ENCODE results near the gene PRKAR2B.
"Not testable (repeated sequence)": the region's sequence is repeated elsewhere in the genome, so short reads cannot be mapped to it uniquely, and the experiment has no call there.

PRKAR2B gene

GRCh38 chr7:107154826-107155225 is 110.3 kb downstream of the PRKAR2B start:
- no peak for TF ChIP-seq CTCF (IDR thresholded peaks at IDR 0.05; ENCODE audit: insufficient read depth, low read depth, low read length, missing control alignments)
- DNase-seq (ENCODE audit: low read depth), result no peak
- no peak overlapping the region for H3K4me3 ChIP-seq (ENCODE audit: low read depth, low read length)

- not testable (repeated sequence) for DNase-seq (ENCODE audit: low read depth); H3K4me3 ChIP-seq (ENCODE audit: low read depth, low read length)
Measured at GRCh38 chr7:107155726-107156125, 111.2 kb downstream of the PRKAR2B start.

- TF ChIP-seq CTCF (IDR thresholded peaks at IDR 0.05; ENCODE audit: insufficient read depth, low read depth, low read length, missing control alignments), result no peak
- no peak overlapping the region for H3K4me3 ChIP-seq (ENCODE audit: low read depth, low read length)
- no peak for DNase-seq (ENCODE audit: low read depth)
Measured at GRCh38 chr7:107157091-107157490, 112.6 kb downstream of the PRKAR2B start.

- TF ChIP-seq CTCF (IDR thresholded peaks at IDR 0.05; ENCODE audit: insufficient read depth, low read depth, low read length, missing control alignments), result no peak
- no peak for DNase-seq (ENCODE audit: low read depth)
- no peak overlapping the region for H3K4me3 ChIP-seq (ENCODE audit: low read depth, low read length)
Measured at GRCh38 chr7:107158028-107158427, 113.5 kb downstream of the PRKAR2B start.

GRCh38 chr7:107160389-107160788 is 115.9 kb downstream of the PRKAR2B start:
- no peak for TF ChIP-seq CTCF (IDR thresholded peaks at IDR 0.05; ENCODE audit: insufficient read depth, low read depth, low read length, missing control alignments)
- no peak for DNase-seq (ENCODE audit: low read depth)
- no peak overlapping the region for H3K4me3 ChIP-seq (ENCODE audit: low read depth, low read length)

GRCh38 chr7:107161415-107161814 is 116.9 kb downstream of the PRKAR2B start:
- no peak for DNase-seq (ENCODE audit: low read depth)
- H3K4me3 ChIP-seq (ENCODE audit: low read depth, low read length), result no peak overlapping the region
- no peak for TF ChIP-seq CTCF (IDR thresholded peaks at IDR 0.05; ENCODE audit: insufficient read depth, low read depth, low read length, missing control alignments)

- DNase-seq (ENCODE audit: low read depth), result no peak
- H3K4me3 ChIP-seq (ENCODE audit: low read depth, low read length), result no peak overlapping the region
- TF ChIP-seq CTCF (IDR thresholded peaks at IDR 0.05; ENCODE audit: insufficient read depth, low read depth, low read length, missing control alignments), result no peak
Measured at GRCh38 chr7:107162475-107162874, 118.0 kb downstream of the PRKAR2B start.
